PC-9 (cell line): Measurements from ENCODE around the gene PDIA5. TPM values are rescaled to one million over a fixed set of nuclear protein-coding genes. Genes with fewer than 3 reads are reported as not detected.

ENCODE experiments used
- BruUV-seq: library from RNA; stranded (reverse); fragments of 400-500 nt; replicated peaks from 2 replicates; lab custom pipeline; 2021; lab: Mats Ljungman, UMichigan
- CTCF ChIA-PET: fragments of 300-600 bp; sonication (Branson Sonifier 250); formaldehyde crosslinking; loops from one replicate; lab custom pipeline; 2022; ENCODE audit warnings: antibody characterized with exemption; lab: Charles Lee
- POLR2A ChIA-PET: fragments of 300-600 bp; sonication (Branson Sonifier 250); formaldehyde crosslinking; loops from one replicate; lab custom pipeline; 2022; ENCODE audit warnings: antibody characterized with exemption; ENCODE audit not compliant: unreplicated experiment; lab: Charles Lee
- DNase-seq, 2 experiments: peaks; one replicate each; pipeline versions ENCODE4 v3.0.0 to v3.0.0-alpha.2; 2015 to 2022; ENCODE audit warnings: mixed read lengths in 1 of 2
- H2AFZ ChIP-seq: fragments of 200-600 bp; sonication (generic); 2 replicates; pipeline ENCODE4 v1.8.1; 2017; ENCODE audit warnings: antibody characterized with exemption
- H3F3A ChIP-seq: fragments of 200-600 bp; sonication (generic); 2 replicates; pipeline ENCODE4 v1.8.1; 2017; ENCODE audit warnings: antibody characterized with exemption, mild to moderate bottlenecking, low read depth; ENCODE audit not compliant: insufficient read depth
- H3K27ac ChIP-seq: fragments of 200-600 bp; sonication (generic); 2 replicates; pipeline ENCODE4 v1.6.1; 2016; ENCODE audit warnings: mixed run types
- H3K27me3 ChIP-seq: fragments of 200-600 bp; sonication (generic); 2 replicates; pipeline ENCODE4 v1.6.1; 2016; ENCODE audit warnings: low read depth, mixed run types; ENCODE audit not compliant: insufficient read depth
- H3K36me3 ChIP-seq: fragments of 200-600 bp; sonication (generic); 2 replicates; pipeline ENCODE4 v1.6.1; 2016; ENCODE audit warnings: low read depth, mixed run types
- H3K4me1 ChIP-seq: fragments of 200-600 bp; sonication (generic); replicated peaks from 2 replicates; pipeline ENCODE4 v1.6.1; 2016; ENCODE audit warnings: mixed run types; ENCODE audit not compliant: insufficient read depth
- H3K4me2 ChIP-seq: fragments of 200-600 bp; sonication (generic); 2 replicates; pipeline ENCODE4 v1.6.1; 2017; ENCODE audit warnings: mixed run types
- H3K4me3 ChIP-seq: fragments of 200-600 bp; sonication (generic); 2 replicates; pipeline ENCODE4 v1.6.1; 2016; ENCODE audit warnings: mixed run types
- H3K79me2 ChIP-seq: fragments of 200-600 bp; sonication (generic); 2 replicates; pipeline ENCODE4 v1.6.1; 2017; ENCODE audit warnings: low read depth, mixed run types
- H3K9me2 ChIP-seq: fragments of 200-600 bp; sonication (generic); 2 replicates; pipeline ENCODE4 v1.8.1; 2017; ENCODE audit warnings: mild to moderate bottlenecking; ENCODE audit not compliant: insufficient read depth
- H3K9me3 ChIP-seq: fragments of 200-600 bp; sonication (generic); 2 replicates; pipeline ENCODE4 v1.8.1; 2016; ENCODE audit warnings: low read depth; ENCODE audit not compliant: insufficient read depth
- H4K20me1 ChIP-seq: fragments of 200-600 bp; sonication (generic); 2 replicates; pipeline ENCODE4 v1.8.1; 2017; ENCODE audit not compliant: insufficient read depth
- CTCF ChIP-seq: fragments of 200-600 bp; sonication (generic); conservative IDR thresholded peaks from 2 replicates; pipeline ENCODE4 v1.6.1; 2017; ENCODE audit warnings: mixed run types, antibody characterized with exemption, mild to moderate bottlenecking, moderate library complexity
- EZH2 ChIP-seq: fragments of 200-600 bp; sonication (generic); IDR thresholded peaks from 2 replicates; pipeline ENCODE4 v1.8.0; 2017; ENCODE audit warnings: antibody characterized with exemption, low read depth
- intact Hi-C: fragments of 100-400 bp; cut with micrococcal nuclease; formaldehyde crosslinking; loops from one replicate; pipeline ENCODE4 v1.10.0; 2022; ENCODE audit not compliant: unreplicated experiment
- total RNA-seq: library from RNA; stranded (reverse); gene quantifications from 2 replicates; pipeline ENCODE4 v1.2.3, GENCODE V29; 2021

Gene PDIA5
- total RNA-seq, 1 experiment from 2014 or later: 31.7 TPM

- H3K9me3 ChIP-seq: no peaks in the 10 kb centered on the region
- H3K4me1 ChIP-seq: peaks cover 4% of the 10 kb centered on the region
- CTCF ChIA-PET: interaction anchor here (0.6 to 1.9 kb wide), 3 partner anchors 81 to 272 kb away, joined by 3 to 14 read pairs (median 4); no protein-coding TSS in a partner anchor
- H3K36me3 ChIP-seq: no peaks in the 10 kb centered on the region
- intact Hi-C loops: loop anchor here (5.0 to 10.0 kb wide), 5 partner anchors 98 to 1479 kb away; partner anchors contain the start of genes PARP14 and POLQ
- POLR2A ChIA-PET: no interaction called here
- H3K79me2 ChIP-seq: no peaks in the 10 kb centered on the region
- H2AFZ ChIP-seq: peak overlapping the region; percentile 14; the same call in 1 of the 2 replicates
- peak overlapping the region; percentile 58 for H3K4me3 ChIP-seq
- H3K27me3 ChIP-seq: peaks cover 71% of the 10 kb centered on the region
- peak in 1 of 2 experiments; percentile 11 for DNase-seq
- H3K9me2 ChIP-seq: no peaks in the 10 kb centered on the region
- no peaks in the 10 kb centered on the region for H4K20me1 ChIP-seq
- H3K27ac ChIP-seq: no peak overlapping the region
- BruUV-seq: no TSS peak
- H3F3A ChIP-seq: no peaks in the 10 kb centered on the region
- no peak for TF ChIP-seq CTCF
- TF ChIP-seq EZH2: peak; percentile 76; the same call in 1 of the 2 replicates
- H3K4me2 ChIP-seq: peak overlapping the region; percentile 71
Measured at GRCh38 chr3:123026565-123027291, 40.1 kb upstream of the PDIA5 start.

GRCh38 chr3:123027292-123028232 lies 39.3 kb upstream of the PDIA5 start, which contains the start of gene SEMA5B:
TSS of gene SEMA5B (minus strand) at chr3:123027763. CDS start at chr3:122961263, 66,500 bp downstream.
- intact Hi-C loops: loop anchor here (1.0 to 10.0 kb wide), 9 partner anchors 84 to 1480 kb away; partner anchors contain the start of genes PARP14 and POLQ
- peak within 1 kb of the TSS; percentile 71 for H3K4me2 ChIP-seq
- H3K27ac ChIP-seq: no peak within 1 kb of the TSS
- H2AFZ ChIP-seq: peak within 1 kb of the TSS; percentile 14; the same call in 1 of the 2 replicates
- H3K36me3 ChIP-seq: no peaks in the 10 kb centered on the region
- BruUV-seq: no TSS peak
- H3K4me1 ChIP-seq: peaks cover 4% of the 10 kb centered on the region
- CTCF ChIA-PET: interaction anchor here (0.6 to 2.0 kb wide), 8 partner anchors 13 to 273 kb away, joined by 3 to 14 read pairs (median 3); partner anchors contain the start of gene HSPBAP1
- peak in 1 of 2 experiments; percentile 19 for DNase-seq
- peak within 1 kb of the TSS; percentile 58 for H3K4me3 ChIP-seq
- peaks cover 63% of the 10 kb centered on the region for H3K27me3 ChIP-seq
- H3K9me3 ChIP-seq: no peaks in the 10 kb centered on the region
- TF ChIP-seq CTCF (no peak), EZH2 (peak; percentile 86; the same call in 1 of the 2 replicates)
- no peaks in the 10 kb centered on the region for H3F3A ChIP-seq
- no peaks in the 10 kb centered on the region for H3K9me2 ChIP-seq
- no peaks in the 10 kb centered on the region for H3K79me2 ChIP-seq
- POLR2A ChIA-PET: no interaction called here
- H4K20me1 ChIP-seq: no peaks in the 10 kb centered on the region
